ENCODE measurements around the gene ANKRD17.
A peak's percentile ranks its signal among the peaks of the same experiment; 100 is the strongest.
"Not testable (repeated sequence)": the region's sequence is repeated elsewhere in the genome, so short reads cannot be mapped to it uniquely, and the experiment has no call there.

ANKRD17 gene

GRCh38 chr4:73247100-73247499 is 11.5 kb downstream of the ANKRD17 start:
- no peak for DNase-seq

GRCh38 chr4:73245955-73246354 is 12.6 kb downstream of the ANKRD17 start:
- no peak for DNase-seq

- DNase-seq, result no peak
Measured at GRCh38 chr4:73244945-73245601, 13.5 kb downstream of the ANKRD17 start.

- DNase-seq, result no peak
Measured at GRCh38 chr4:73237044-73237443, 21.6 kb downstream of the ANKRD17 start.

- no peak for DNase-seq
Measured at GRCh38 chr4:73236151-73236550, 22.4 kb downstream of the ANKRD17 start.

- no peak for DNase-seq
Measured at GRCh38 chr4:73234712-73235111, 23.9 kb downstream of the ANKRD17 start.

GRCh38 chr4:73231518-73232487 is 26.8 kb downstream of the ANKRD17 start:
- no peak for DNase-seq

GRCh38 chr4:73230865-73231517 is 27.6 kb downstream of the ANKRD17 start:
- no peak for DNase-seq

- not testable (repeated sequence) for DNase-seq
Measured at GRCh38 chr4:73228800-73229199, 29.8 kb downstream of the ANKRD17 start.

GRCh38 chr4:73224886-73225285 is 33.7 kb downstream of the ANKRD17 start:
- DNase-seq, result no peak

- no peak for DNase-seq
Measured at GRCh38 chr4:73223258-73223650, 35.3 kb downstream of the ANKRD17 start.

GRCh38 chr4:73222466-73223257 is 35.9 kb downstream of the ANKRD17 start:
- peak; percentile 62 for DNase-seq

GRCh38 chr4:73221734-73222133 is 36.9 kb downstream of the ANKRD17 start:
- DNase-seq, result no peak

- no peak for DNase-seq
Measured at GRCh38 chr4:73220815-73221214, 37.8 kb downstream of the ANKRD17 start.

- DNase-seq, result no peak
Measured at GRCh38 chr4:73213916-73214653, 44.5 kb downstream of the ANKRD17 start.

GRCh38 chr4:73212982-73213730 is 45.4 kb downstream of the ANKRD17 start:
- DNase-seq, result no peak

- DNase-seq, result no peak
Measured at GRCh38 chr4:73211968-73212367, 46.6 kb downstream of the ANKRD17 start.

GRCh38 chr4:73208376-73208775 is 50.2 kb downstream of the ANKRD17 start:
- DNase-seq, result no peak

GRCh38 chr4:73206236-73206635 is 52.4 kb downstream of the ANKRD17 start:
- no peak for DNase-seq

- no peak for DNase-seq
Measured at GRCh38 chr4:73205482-73205881, 53.1 kb downstream of the ANKRD17 start.

- not testable (repeated sequence) for DNase-seq
Measured at GRCh38 chr4:73203976-73204375, 54.6 kb downstream of the ANKRD17 start.

Data from NCI-H345 (cell line).